ENCODE data around the gene SH3BGRL. TPM values are rescaled to one million over a fixed set of nuclear protein-coding genes. Genes with fewer than 3 reads are reported as not detected.

Gene SH3BGRL
- total RNA-seq, 1 experiment from 2014 or later = 32.4 TPM

- ATAC-seq (no peak), DNase-seq (ENCODE audit: low read depth, low spot score) (no peak)
- CTCF ChIA-PET = no interaction called here
- Histone ChIP-seq H3K4me1 (ENCODE audit: control insufficient read depth in 1 of 2, insufficient read depth in 2 of 2, low read length in 2 of 2) (no peaks in the 10 kb centered on the region), H3K9me2 (ENCODE audit: insufficient read depth) (no peaks in the 10 kb centered on the region), H2AFZ (ENCODE audit: low read depth, low read length, poor library complexity, severe bottlenecking) (no peak overlapping the region), H3K27ac (ENCODE audit: low read depth, low read length) (no peak overlapping the region), H3K27me3 (ENCODE audit: insufficient read depth, low read length) (no peaks in the 10 kb centered on the region), H3K9me3 (ENCODE audit: control insufficient read depth in 1 of 2, insufficient read depth in 1 of 2, low read depth in 1 of 2, low read length in 2 of 2) (no peaks in the 10 kb centered on the region), H3K36me3 (ENCODE audit: control insufficient read depth in 1 of 2, insufficient read depth in 2 of 2, low read length in 2 of 2) (no peaks in the 10 kb centered on the region), H3K79me2 (ENCODE audit: insufficient read depth, low read length) (no peaks in the 10 kb centered on the region), H3K4me3 (replicated peaks in 1 of 2; ENCODE audit: low read depth in 1 of 2, low read length in 2 of 2) (no peak overlapping the region), H3K9ac (ENCODE audit: low read length) (no peak overlapping the region), H3K4me2 (ENCODE audit: low read length) (no peak overlapping the region), H4K20me1 (ENCODE audit: insufficient read depth) (no peaks in the 10 kb centered on the region)
- POLR2A ChIA-PET = interaction anchor here (0.7 kb wide), 1 partner anchor 130 kb away, joined by 3 read pairs; no protein-coding TSS in a partner anchor
- BruUV-seq (replicated peaks) = no TSS peak
- RAD21 ChIA-PET (ENCODE audit: low non-redundant PET in 1 of 2, low total read pairs in 2 of 2, uncharacterized antibody in 2 of 2, unreplicated experiment in 2 of 2) = no interaction called here
- TF ChIP-seq FOSL1 (IDR thresholded peaks at IDR 0.05; ENCODE audit: low read depth) (no peak), ZFX (IDR thresholded peaks at IDR 0.05) (no peak), POLR2A (IDR thresholded peaks at IDR 0.05; ENCODE audit: borderline replicate concordance, extremely low read depth, insufficient read depth, insufficient read length) (no peak), EGR1 (IDR thresholded peaks at IDR 0.05; ENCODE audit: low read depth) (no peak), POLR2AphosphoS5 (IDR thresholded peaks at IDR 0.05; ENCODE audit: low read depth, low read length) (no peak), CBX3 (IDR thresholded peaks at IDR 0.05; ENCODE audit: low read depth) (no peak), JUND (IDR thresholded peaks at IDR 0.05) (no peak), ELF1 (IDR thresholded peaks at IDR 0.05; ENCODE audit: borderline replicate concordance, low read depth) (no peak), ATF3 (IDR thresholded peaks at IDR 0.05) (no peak), MAX (IDR thresholded peaks at IDR 0.05) (no peak), SRF (IDR thresholded peaks at IDR 0.05; ENCODE audit: low read depth) (no peak), TCF7L2 (IDR thresholded peaks at IDR 0.05; ENCODE audit: borderline replicate concordance, extremely low read depth, insufficient read depth, insufficient read length) (no peak), EZH2 (IDR thresholded peaks at IDR 0.05) (no peak), EZH2phosphoT487 (IDR thresholded peaks at IDR 0.05; ENCODE audit: borderline replicate concordance) (no peak), SIN3A (IDR thresholded peaks at IDR 0.05; ENCODE audit: low read depth) (no peak), YY1 (IDR thresholded peaks at IDR 0.05; ENCODE audit: extremely low read depth, insufficient replicate concordance, low read depth, low read length) (no peak), RAD21 (IDR thresholded peaks at IDR 0.05; ENCODE audit: low read depth) (no peak), REST (IDR thresholded peaks at IDR 0.05; ENCODE audit: low read depth) (no peak)
- intact Hi-C loops (cut with micrococcal nuclease) = no loop called here
Measured at GRCh38 chrX:81308086-81308829, 106.4 kb downstream of the SH3BGRL start.
